Liver (tissue), 9 donors: ENCODE measurements around the gene UCK2. TPM values are rescaled to one million over a fixed set of nuclear protein-coding genes. Genes with fewer than 3 reads are reported as not detected.

ENCODE experiments used
- DNase-seq: peaks from one replicate; pipeline ENCODE4 v3.0.0-alpha.2; 2017; ENCODE audit warnings: low spot score
- H3K27ac ChIP-seq, 2 donors: one replicate each; pipeline ENCODE4 v1.7.0; 2013; ENCODE audit warnings: inconsistent platforms in 2 of 2, low read length in 2 of 2, control low read depth in 1 of 2, low read depth in 1 of 2, mild to moderate bottlenecking in 1 of 2
- H3K27me3 ChIP-seq, 4 donors: one replicate each; pipeline versions ENCODE4 v1.6.1 to v1.7.0; 2013; ENCODE audit warnings: low read length in 3 of 4, inconsistent platforms in 1 of 4, mild to moderate bottlenecking in 1 of 4, moderate library complexity in 1 of 4; ENCODE audit not compliant: control insufficient read depth in 4 of 4, insufficient read depth in 4 of 4
- H3K36me3 ChIP-seq, 4 donors: one replicate each; pipeline versions ENCODE4 v1.6.1 to v1.7.0; 2013; ENCODE audit warnings: low read length in 3 of 4, mild to moderate bottlenecking in 3 of 4, low read depth in 1 of 4, moderate library complexity in 1 of 4; ENCODE audit not compliant: control insufficient read depth in 4 of 4, insufficient read depth in 3 of 4
- H3K4me1 ChIP-seq, 4 donors: one replicate each; pipeline versions ENCODE4 v1.6.1 to v1.7.0; 2013; ENCODE audit warnings: low read length in 3 of 4, mild to moderate bottlenecking in 3 of 4, moderate library complexity in 1 of 4; ENCODE audit not compliant: control insufficient read depth in 4 of 4, insufficient read depth in 4 of 4
- H3K4me3 ChIP-seq, 3 donors: one replicate each; pipeline versions ENCODE4 v1.6.1 to v1.7.0; 2013; ENCODE audit warnings: low read length in 3 of 3, control low read depth in 1 of 3, low read depth in 1 of 3, mild to moderate bottlenecking in 1 of 3
- H3K9ac ChIP-seq, 2 donors: one replicate each; pipeline ENCODE4 v1.7.0; 2013; ENCODE audit warnings: low read length in 2 of 2, mild to moderate bottlenecking in 2 of 2, moderate library complexity in 2 of 2, control low read depth in 1 of 2, low read depth in 1 of 2
- H3K9me3 ChIP-seq, 4 donors: one replicate each; pipeline versions ENCODE4 v1.6.1 to v1.7.0; 2013; ENCODE audit warnings: low read length in 3 of 4; ENCODE audit not compliant: control insufficient read depth in 4 of 4
- ATF3 ChIP-seq: IDR thresholded peaks from 2 replicates; pipeline ENCODE4 v1.6.1; 2016; ENCODE audit warnings: antibody characterized with exemption
- CTCF ChIP-seq: fragments of 150-350 bp; IDR thresholded peaks from 2 replicates; pipeline ENCODE4 v1.5.1; 2017; ENCODE audit warnings: improper control_type of control experiment, low read depth, low read length; ENCODE audit not compliant: missing input control
- EGR1 ChIP-seq, 2 donors: IDR thresholded peaks; 2 replicates each; pipeline ENCODE4 v1.6.1; 2016 to 2018; ENCODE audit warnings: antibody characterized with exemption in 2 of 2, low read depth in 2 of 2
- FOXA1 ChIP-seq: IDR thresholded peaks from 2 replicates; pipeline ENCODE4 v1.6.1; 2016; ENCODE audit warnings: antibody characterized with exemption
- FOXA2 ChIP-seq: IDR thresholded peaks from 2 replicates; pipeline ENCODE4 v1.6.1; 2016; ENCODE audit warnings: antibody characterized with exemption
- GABPA ChIP-seq, 2 donors: IDR thresholded peaks in 1 of 2; conservative IDR thresholded peaks in 1 of 2; 2 replicates each; pipeline ENCODE4 v1.6.1; 2016; ENCODE audit warnings: antibody characterized with exemption in 2 of 2, mild to moderate bottlenecking in 1 of 2, moderate library complexity in 1 of 2
- HNF4A ChIP-seq, 2 donors: conservative IDR thresholded peaks; 2 replicates each; pipeline ENCODE4 v1.6.1; 2016; ENCODE audit warnings: antibody characterized with exemption in 2 of 2, mild to moderate bottlenecking in 2 of 2
- HNF4G ChIP-seq: IDR thresholded peaks from 2 replicates; pipeline ENCODE4 v1.6.1; 2016; ENCODE audit warnings: antibody characterized with exemption
- JUND ChIP-seq, 2 donors: IDR thresholded peaks; 2 replicates each; pipeline ENCODE4 v1.6.1; 2016; ENCODE audit warnings: antibody characterized with exemption in 2 of 2
- MAX ChIP-seq: IDR thresholded peaks from 2 replicates; pipeline ENCODE4 v1.6.1; 2016; ENCODE audit warnings: antibody characterized with exemption
- NR2F2 ChIP-seq: IDR thresholded peaks from 2 replicates; pipeline ENCODE4 v1.6.1; 2016; ENCODE audit warnings: antibody characterized with exemption
- RAD21 ChIP-seq, 2 donors: IDR thresholded peaks; 2 replicates each; pipeline ENCODE4 v1.6.1; 2016; ENCODE audit warnings: antibody characterized with exemption in 2 of 2, mild to moderate bottlenecking in 2 of 2
- REST ChIP-seq: IDR thresholded peaks from 2 replicates; pipeline ENCODE4 v1.6.1; 2016; ENCODE audit warnings: antibody characterized with exemption, mild to moderate bottlenecking
- RXRA ChIP-seq, 2 donors: IDR thresholded peaks; 2 replicates each; pipeline ENCODE4 v1.6.1; 2017 to 2018; ENCODE audit warnings: antibody characterized with exemption in 2 of 2, mild to moderate bottlenecking in 1 of 2
- SP1 ChIP-seq: IDR thresholded peaks from 2 replicates; pipeline ENCODE4 v1.6.1; 2018; ENCODE audit warnings: antibody characterized with exemption, mild to moderate bottlenecking
- TAF1 ChIP-seq: conservative IDR thresholded peaks from 2 replicates; pipeline ENCODE4 v1.6.1; 2016; ENCODE audit warnings: antibody characterized with exemption, mild to moderate bottlenecking
- YY1 ChIP-seq: IDR thresholded peaks from 2 replicates; pipeline ENCODE4 v1.6.1; 2016; ENCODE audit warnings: antibody characterized with exemption, mild to moderate bottlenecking
- ZBTB33 ChIP-seq: IDR thresholded peaks from 2 replicates; pipeline ENCODE4 v1.6.1; 2016; ENCODE audit warnings: antibody characterized with exemption
- WGBS: extraction: QIAGEN DNeasy Blood & Tissue Kit; methylation state at CpG from one replicate; pipeline ENCODE4 v1.1.7; 2013; 5-methylcytosine and 5-hydroxymethylcytosine counted together
- polyA plus RNA-seq, 2 donors: library from polyadenylated mRNA; stranded (reverse) in 1 of 2; unstranded in 1 of 2; fragments of 200-250 nt in 1 of 2; fragments of >200 nt in 1 of 2; fragmentation: Nextera tagmentation in 1 of 2; extraction: Ambion mirVana in 1 of 2; gene quantifications; one replicate each; pipeline versions ENCODE4 v1.2.1 to v1.2.3, GENCODE V29; 2013 to 2015
- total RNA-seq, 2 donors: library from RNA; depleted of rRNA; stranded (reverse); fragments of >200 nt; gene quantifications; one replicate each; pipeline ENCODE4 v1.2.3, GENCODE V29; 2014
- donor health status: healthy.
- donor health status: healthy.
- donor health status: healthy.
- donor health status: healthy.
- donor health status: healthy.

The UCK2 gene
- total and polyA plus RNA-seq, 4 donors, result 8.9 to 25.5 (median 17.3) TPM

GRCh38 chr1:165892935-165893334 is 65.5 kb downstream of the UCK2 start:
- Histone ChIP-seq H3K36me3 (peaks cover 0 to 7% (median 3%) of the 10 kb centered on the region in 4 donors), H3K27me3 (no peaks in the 10 kb centered on the region), H3K4me3 (no peak overlapping the region), H3K27ac (no peak overlapping the region), H3K9me3 (no peaks in the 10 kb centered on the region), H3K9ac (no peak overlapping the region), H3K4me1 (peaks cover 0 to 12% (median 6%) of the 10 kb centered on the region in 4 donors)
- TF ChIP-seq SP1, result no peak
- no peak for TF ChIP-seq RAD21 (IDR thresholded peaks at IDR 0.05)
- TF ChIP-seq REST, result no peak
- no peak for TF ChIP-seq ATF3
- TF ChIP-seq JUND (IDR thresholded peaks at IDR 0.05), result no peak
- TF ChIP-seq HNF4G, result no peak
- no peak for TF ChIP-seq FOXA1
- TF ChIP-seq ZBTB33, result no peak
- TF ChIP-seq MAX, result no peak
- TF ChIP-seq YY1, result no peak
- TF ChIP-seq HNF4A (conservative IDR thresholded peaks at IDR 0.05), result no peak
- no peak for TF ChIP-seq CTCF
- no peak for TF ChIP-seq FOXA2
- TF ChIP-seq TAF1, result no peak
- no peak for TF ChIP-seq NR2F2
- TF ChIP-seq GABPA (IDR thresholded peaks at IDR 0.05 in 1 of 2, conservative IDR thresholded peaks at IDR 0.05 in 1 of 2), result no peak
- no peak for TF ChIP-seq RXRA (IDR thresholded peaks at IDR 0.05)
- DNase-seq, result no peak
- 92% methylated on average over 4 of the region's 4 CpGs for WGBS

- TF ChIP-seq NR2F2 (no peak), RAD21 (IDR thresholded peaks at IDR 0.05) (no peak), JUND (IDR thresholded peaks at IDR 0.05) (no peak), EGR1 (IDR thresholded peaks at IDR 0.05; ENCODE audit: low read depth in 2 of 2) (no peak), REST (no peak), CTCF (no peak), FOXA2 (no peak)
- H3K9ac ChIP-seq, result no peak overlapping the region
- H3K4me3 ChIP-seq, result no peak overlapping the region
- H3K36me3 ChIP-seq, result peaks cover 0 to 7% (median 3%) of the 10 kb centered on the region in 4 donors
- H3K9me3 ChIP-seq, result no peaks in the 10 kb centered on the region
- H3K27ac ChIP-seq, result no peak overlapping the region
- no peaks in the 10 kb centered on the region for H3K27me3 ChIP-seq
- no peak for DNase-seq
- peaks cover 0 to 8% (median 2%) of the 10 kb centered on the region in 4 donors for H3K4me1 ChIP-seq
- WGBS, result 93% methylated on average over 2 of the region's 2 CpGs
These were observed 66.1 kb downstream of the UCK2 start for GRCh38 chr1:165893507-165893906.
